Right lobe of liver (tissue), 6 donors: ENCODE data around the gene CDH4. TPM values are rescaled to one million over a fixed set of nuclear protein-coding genes. Genes with fewer than 3 reads are reported as not detected.

ENCODE experiments used
- ATAC-seq, 4 donors: fragments of 200-7000 bp; cut with Tn5 transposase; one replicate each; pipeline ENCODE4 v1.9.1; 2020; ENCODE audit warnings: mild to moderate bottlenecking in 4 of 4, moderate library complexity in 4 of 4
- DNase-seq, 3 donors: peaks; one replicate each; pipeline ENCODE4 v3.0.0-alpha.2; 2020
- H3K27ac ChIP-seq, 3 donors: fragments of 200-600 bp; one replicate each; pipeline ENCODE4 v1.8.0; 2022
- H3K27me3 ChIP-seq, 2 donors: fragments of 200-600 bp; one replicate each; pipeline ENCODE4 v1.8.0; 2022
- H3K36me3 ChIP-seq, 4 donors: fragments of 200-600 bp; sonication (generic) in 1 of 4; one replicate each; pipeline versions ENCODE4 v1.5.1 to v1.8.0; 2017 to 2022; ENCODE audit warnings: control low read depth in 1 of 4
- H3K4me1 ChIP-seq, 4 donors: fragments of 200-600 bp; sonication (generic) in 1 of 4; one replicate each; pipeline versions ENCODE4 v1.5.1 to v1.8.0; 2017 to 2022; ENCODE audit warnings: control low read depth in 1 of 4
- H3K4me3 ChIP-seq, 3 donors: fragments of 200-600 bp; one replicate each; pipeline ENCODE4 v1.8.0; 2022
- H3K9me3 ChIP-seq, 4 donors: fragments of 200-600 bp; sonication (generic) in 1 of 4; one replicate each; pipeline versions ENCODE4 v1.5.1 to v1.8.0; 2017 to 2022; ENCODE audit warnings: control low read depth in 1 of 4
- POLR2A ChIP-seq: fragments of 450-650 bp; IDR thresholded peaks from one replicate; pipeline ENCODE4 v1.6.1; 2017; ENCODE audit warnings: antibody characterized with exemption, mild to moderate bottlenecking
- WGBS: methylation state at CpG from one replicate; pipeline ENCODE4 v1.1.6; 2018; ENCODE audit warnings: low coverage, low lambda C conversion rate; ENCODE audit not compliant: insufficient coverage; ENCODE audit errors: missing lambda C conversion rate; 5-methylcytosine and 5-hydroxymethylcytosine counted together
- intact Hi-C, 2 donors: fragments of 100-400 bp; cut with DNase I; formaldehyde crosslinking; loops; one replicate each; pipeline versions ENCODE4 v1.11.2 to v1.14.1; 2022
- total RNA-seq, 6 experiments: library from RNA; depleted of rRNA in 2 of 6; stranded (reverse); fragments of >200 nt in 2 of 6; fragmentation: NEBNext Ultra II Directional in 3 of 6; extraction: Animal tissue kit (Norgen Biotek cat#: 25700) in 3 of 6; gene quantifications; one replicate each; pipeline versions ENCODE4 v1.1.0 to v1.2.4, GENCODE V29; 2016 to 2023
- TF ChIP-seq, protein P1 (sequence below), 4 donors: fragments of 200-600 bp in 3 of 4; fragments of 450-650 bp in 1 of 4; IDR thresholded peaks; one replicate each; pipeline versions ENCODE4 v1.5.1 to v1.8.0; 2016 to 2022; ENCODE audit warnings: antibody characterized with exemption in 4 of 4, mild to moderate bottlenecking in 2 of 4
- donor health status: DM: no; HTN: yes; CAD: no.
- donor health status: DM: no; HTN: no; CAD: no.
- donor health status: DM: no; HTN: no; CAD: no.
- donor health status: DM: no; HTN: yes; CAD: no.
- donor health status: DM: no; HTN: yes; CAD: no.

The CDH4 gene
- total RNA-seq, 6 experiments from 2014 or later = 0.02 to 0.14 (median 0.09) TPM; not detected in 3

DNA sequence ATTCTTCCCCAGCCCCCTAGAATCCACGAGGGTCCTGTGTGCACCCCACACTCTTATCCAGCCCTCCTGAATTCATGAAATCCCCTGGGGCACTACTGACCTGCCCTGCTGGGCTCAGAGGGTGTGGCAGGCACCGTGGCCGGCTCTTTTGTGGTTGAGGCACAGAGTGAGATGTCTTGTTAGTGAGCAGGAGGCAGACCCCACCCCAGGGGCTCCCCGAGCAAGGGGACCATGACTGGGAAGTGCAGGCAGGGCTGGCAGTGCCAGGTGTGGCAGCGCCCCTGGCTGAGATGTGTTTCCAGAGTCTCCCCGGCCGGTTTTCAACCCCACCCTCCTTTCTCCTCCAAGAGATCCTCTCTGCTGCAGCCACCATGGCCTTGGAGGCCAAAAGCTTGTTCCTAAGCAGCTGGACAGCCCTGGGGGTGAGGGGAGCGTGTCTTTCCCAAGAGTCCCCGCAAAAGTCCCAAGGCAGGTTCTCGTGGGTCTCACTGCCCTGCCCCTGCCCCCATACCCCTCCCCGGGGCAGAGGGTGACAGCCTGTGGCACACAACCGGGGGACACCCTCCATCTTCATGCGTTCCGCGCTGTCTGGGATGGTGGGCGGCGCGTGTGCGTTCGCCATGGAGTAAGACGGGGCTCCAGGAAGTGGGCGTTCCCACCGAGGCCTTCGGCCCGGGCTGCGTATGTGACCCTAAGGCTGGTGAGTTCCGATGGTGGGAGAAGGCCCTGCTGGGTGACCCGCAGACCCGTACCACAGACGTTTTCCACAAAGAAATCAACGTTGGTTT is 604.8 kb downstream of the CDH4 start:
- no peaks in the 10 kb centered on the region for H3K9me3 ChIP-seq
- 75% methylated on average over 14 of the region's 31 CpGs for WGBS
- no peak overlapping the region for H3K4me3 ChIP-seq
- TF ChIP-seq, protein P1, sequence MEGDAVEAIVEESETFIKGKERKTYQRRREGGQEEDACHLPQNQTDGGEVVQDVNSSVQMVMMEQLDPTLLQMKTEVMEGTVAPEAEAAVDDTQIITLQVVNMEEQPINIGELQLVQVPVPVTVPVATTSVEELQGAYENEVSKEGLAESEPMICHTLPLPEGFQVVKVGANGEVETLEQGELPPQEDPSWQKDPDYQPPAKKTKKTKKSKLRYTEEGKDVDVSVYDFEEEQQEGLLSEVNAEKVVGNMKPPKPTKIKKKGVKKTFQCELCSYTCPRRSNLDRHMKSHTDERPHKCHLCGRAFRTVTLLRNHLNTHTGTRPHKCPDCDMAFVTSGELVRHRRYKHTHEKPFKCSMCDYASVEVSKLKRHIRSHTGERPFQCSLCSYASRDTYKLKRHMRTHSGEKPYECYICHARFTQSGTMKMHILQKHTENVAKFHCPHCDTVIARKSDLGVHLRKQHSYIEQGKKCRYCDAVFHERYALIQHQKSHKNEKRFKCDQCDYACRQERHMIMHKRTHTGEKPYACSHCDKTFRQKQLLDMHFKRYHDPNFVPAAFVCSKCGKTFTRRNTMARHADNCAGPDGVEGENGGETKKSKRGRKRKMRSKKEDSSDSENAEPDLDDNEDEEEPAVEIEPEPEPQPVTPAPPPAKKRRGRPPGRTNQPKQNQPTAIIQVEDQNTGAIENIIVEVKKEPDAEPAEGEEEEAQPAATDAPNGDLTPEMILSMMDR (IDR thresholded peaks at IDR 0.05) = no peak
- TF ChIP-seq POLR2A = no peak
- no peak overlapping the region for H3K27ac ChIP-seq
- DNase-seq (no peak), ATAC-seq (no peak)
- intact Hi-C loops = no loop called here
- H3K36me3 ChIP-seq = no peaks in the 10 kb centered on the region
- no peaks in the 10 kb centered on the region for H3K27me3 ChIP-seq
- no peaks in the 10 kb centered on the region for H3K4me1 ChIP-seq

DNA sequence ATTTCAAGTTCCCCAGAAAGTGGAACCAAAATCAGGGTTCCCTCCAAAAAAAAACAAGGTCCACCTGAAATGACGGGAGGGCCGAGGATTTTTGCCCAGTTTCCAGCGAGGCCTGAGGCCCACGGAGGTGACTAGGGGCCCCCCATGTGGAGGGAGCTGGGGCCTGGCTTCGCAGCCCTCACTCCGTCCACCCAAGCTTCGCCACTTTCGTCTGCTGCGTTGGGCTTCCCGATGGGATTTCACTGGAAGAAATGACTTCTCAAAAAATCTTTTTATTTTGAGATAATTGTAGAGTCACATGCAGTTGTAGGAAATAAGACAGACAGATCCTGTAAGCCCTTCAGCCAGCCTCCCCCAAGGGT is 605.3 kb downstream of the CDH4 start:
- no peak for DNase-seq
- H3K4me3 ChIP-seq = no peak overlapping the region
- H3K36me3 ChIP-seq = no peaks in the 10 kb centered on the region
- TF ChIP-seq POLR2A = no peak
- TF ChIP-seq, protein P1 (IDR thresholded peaks at IDR 0.05) = no peak
- H3K4me1 ChIP-seq = no peaks in the 10 kb centered on the region
- intact Hi-C loops = no loop called here
- H3K27ac ChIP-seq = no peak overlapping the region
- 22% methylated on average over 5 of the region's 10 CpGs for WGBS
- no peak for ATAC-seq
- no peaks in the 10 kb centered on the region for H3K9me3 ChIP-seq
- H3K27me3 ChIP-seq = no peaks in the 10 kb centered on the region

DNA sequence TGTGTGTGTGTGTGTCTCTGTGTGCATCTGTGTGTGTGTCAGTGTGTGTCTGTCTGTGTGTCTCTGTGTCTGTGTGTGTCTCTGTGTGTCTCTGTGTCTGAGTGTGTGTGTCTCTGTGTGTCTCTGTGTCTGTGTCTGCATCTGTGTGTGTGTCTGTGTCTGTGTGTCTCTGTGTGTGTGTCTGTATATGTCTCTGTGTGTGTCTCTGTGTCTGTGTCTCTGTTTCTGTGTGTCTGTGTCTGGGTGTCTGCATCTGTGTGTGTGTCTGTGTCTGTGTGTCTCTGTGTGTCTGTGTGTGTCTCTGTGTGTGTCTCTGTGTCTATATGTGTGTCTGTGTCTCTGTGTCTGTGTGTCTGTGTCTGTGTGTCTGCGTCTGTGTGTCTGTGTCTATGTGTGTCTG is 605.8 kb downstream of the CDH4 start:
- intact Hi-C loops = no loop called here
- Histone ChIP-seq H3K4me1 (no peaks in the 10 kb centered on the region), H3K36me3 (no peaks in the 10 kb centered on the region), H3K27me3 (no peaks in the 10 kb centered on the region), H3K27ac (no peak overlapping the region), H3K9me3 (no peaks in the 10 kb centered on the region), H3K4me3 (no peak overlapping the region)
- no peak for ATAC-seq
- WGBS = no CpG with 5 or more reads among the region's 1 CpG
- DNase-seq = no peak
- TF ChIP-seq, protein P1 (IDR thresholded peaks at IDR 0.05) = no peak
- no peak for TF ChIP-seq POLR2A

DNA sequence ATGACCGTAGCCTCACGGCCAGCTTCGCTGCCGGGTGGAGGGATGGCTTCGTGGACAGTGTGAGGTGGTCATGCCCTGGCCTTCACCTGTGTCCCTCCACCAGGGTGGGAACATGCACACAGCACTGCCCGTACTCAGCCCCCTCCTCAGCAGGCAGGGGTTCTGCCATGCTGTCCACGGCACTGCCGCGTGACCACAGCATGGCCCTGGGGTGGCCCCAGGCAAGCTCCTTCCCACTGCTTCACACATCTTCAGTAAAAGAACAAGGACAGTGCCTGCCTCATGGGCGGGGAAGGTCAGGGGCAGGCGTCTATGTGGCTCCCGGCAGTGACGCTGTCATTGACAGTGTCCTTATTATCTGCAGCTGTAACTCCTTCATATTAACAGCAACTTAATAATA is 607.7 kb downstream of the CDH4 start:
- Histone ChIP-seq H3K4me1 (no peaks in the 10 kb centered on the region), H3K4me3 (no peak overlapping the region), H3K9me3 (no peaks in the 10 kb centered on the region), H3K27ac (no peak overlapping the region), H3K27me3 (no peaks in the 10 kb centered on the region), H3K36me3 (no peaks in the 10 kb centered on the region)
- intact Hi-C loops = no loop called here
- TF ChIP-seq POLR2A = no peak
- TF ChIP-seq, protein P1 (IDR thresholded peaks at IDR 0.05) = no peak
- DNase-seq = no peak
- WGBS = 78% methylated on average over 10 of the region's 13 CpGs
- ATAC-seq = no peak
